ENCODE data around the gene DHCR24. TPM values are rescaled to one million over a fixed set of nuclear protein-coding genes. Genes with fewer than 3 reads are reported as not detected.

The DHCR24 gene
- total and polyA plus RNA-seq, 2 of the 13 experiments (the other 11 are each of a cell fraction or from before 2014, with no cell fraction given), result 374 to 448 TPM

GRCh38 chr1:54867717-54868057, 19.3 kb downstream of the DHCR24 start (continued):
- TF ChIP-seq ZNF276 (CRISPR knock-in tag; IDR thresholded peaks at IDR 0.05; ENCODE audit: low read depth), result peak; percentile 49; the same call in 1 of the 2 replicates
- peak; percentile 72 for TF ChIP-seq RAD21 (CRISPR knock-in tag; IDR thresholded peaks at IDR 0.05)
- TF ChIP-seq UBTF (CRISPR knock-in tag; IDR thresholded peaks at IDR 0.05), result peak; percentile 81
- TF ChIP-seq TP53 (CRISPR knock-in tag; conservative IDR thresholded peaks at IDR 0.05), result peak; percentile 74; the same call in 1 of the 2 replicates
- peak; percentile 83 for TF ChIP-seq ZBTB43 (CRISPR knock-in tag; conservative IDR thresholded peaks at IDR 0.05)
- no peak for TF ChIP-seq THYN1 (CRISPR knock-in tag; IDR thresholded peaks at IDR 0.05; ENCODE audit: borderline replicate concordance, low read depth)
- peak; percentile 80; the same call in 1 of the 2 replicates for TF ChIP-seq ZMYM2 (CRISPR knock-in tag; IDR thresholded peaks at IDR 0.05)
- no peak for TF ChIP-seq TAF1 (CRISPR knock-in tag; IDR thresholded peaks at IDR 0.05)
- TF ChIP-seq ZNF280D (CRISPR knock-in tag; IDR thresholded peaks at IDR 0.05), result peak; percentile 27; the same call in 1 of the 2 replicates
- no peak for TF ChIP-seq FOXA1 (IDR thresholded peaks at IDR 0.05)
- peak; percentile 92 for TF ChIP-seq FOXA1 (CRISPR knock-in tag; IDR thresholded peaks at IDR 0.05)
- TF ChIP-seq NCOR1 (IDR thresholded peaks at IDR 0.05; ENCODE audit: borderline replicate concordance, low read length), result peak; percentile 72; the same call in 1 of the 2 replicates
- peak; percentile 73; the same call in 1 of the 2 replicates for TF ChIP-seq ZKSCAN8 (CRISPR knock-in tag; IDR thresholded peaks at IDR 0.05; ENCODE audit: borderline replicate concordance)
- 0 out of 2 replicates have a peak, but pooled peaks have one; percentile 83 for TF ChIP-seq MEIS1 (CRISPR knock-in tag; IDR thresholded peaks at IDR 0.05; ENCODE audit: borderline replicate concordance)
- 0 out of 2 replicates have a peak, but pooled peaks have one; percentile 60 for TF ChIP-seq NFAT5 (CRISPR knock-in tag; IDR thresholded peaks at IDR 0.05)
- TF ChIP-seq FOXJ3 (CRISPR knock-in tag; IDR thresholded peaks at IDR 0.05; ENCODE audit: borderline replicate concordance), result peak; percentile 73

Data from HepG2 (cell line).